HG03045 (cell line): ENCODE measurements around the gene LNX1.

Source experiments
- ATAC-seq: cut with Tn5 transposase; IDR thresholded peaks from one replicate; pipeline ENCODE4 v1.9.1; 2021; ENCODE audit warnings: mild to moderate bottlenecking, moderate library complexity; ENCODE audit not compliant: unreplicated experiment

Gene LNX1

GRCh38 chr4:53501561-53501960 lies 89.7 kb downstream of the LNX1 start:
- ATAC-seq: no peak

- ATAC-seq: no peak
These were observed 90.7 kb downstream of the LNX1 start for GRCh38 chr4:53500546-53500945.

- ATAC-seq: no peak
These were observed 91.5 kb downstream of the LNX1 start for GRCh38 chr4:53499791-53500190.

GRCh38 chr4:53498706-53499105 lies 92.6 kb downstream of the LNX1 start:
- no peak for ATAC-seq

- ATAC-seq: no peak
These were observed 93.6 kb downstream of the LNX1 start for GRCh38 chr4:53497487-53498244.

GRCh38 chr4:53494851-53495250 lies 96.4 kb downstream of the LNX1 start:
- ATAC-seq: no peak

GRCh38 chr4:53490965-53491622 lies 100.2 kb downstream of the LNX1 start:
- ATAC-seq: no peak

- ATAC-seq: no peak
These were observed 100.9 kb downstream of the LNX1 start for GRCh38 chr4:53490161-53490956.

GRCh38 chr4:53489279-53489889 lies 101.9 kb downstream of the LNX1 start:
- ATAC-seq: no peak

GRCh38 chr4:53487766-53488165 lies 103.5 kb downstream of the LNX1 start:
- no peak for ATAC-seq

GRCh38 chr4:53485658-53486040 lies 105.6 kb downstream of the LNX1 start:
- ATAC-seq: no peak

GRCh38 chr4:53484911-53485657 lies 106.2 kb downstream of the LNX1 start:
- no peak for ATAC-seq

GRCh38 chr4:53483250-53483649 lies 108.0 kb downstream of the LNX1 start:
- no peak for ATAC-seq

GRCh38 chr4:53481586-53481985 lies 109.7 kb downstream of the LNX1 start:
- ATAC-seq: no peak

- ATAC-seq: no peak
These were observed 110.4 kb downstream of the LNX1 start for GRCh38 chr4:53480909-53481308.

- no peak for ATAC-seq
These were observed 111.4 kb downstream of the LNX1 start for GRCh38 chr4:53479736-53480525.

- ATAC-seq: no peak
These were observed 112.4 kb downstream of the LNX1 start for GRCh38 chr4:53478671-53479456.

- ATAC-seq: no peak
These were observed 113.7 kb downstream of the LNX1 start for GRCh38 chr4:53477636-53478035.

- no peak for ATAC-seq
These were observed 114.2 kb downstream of the LNX1 start for GRCh38 chr4:53477038-53477565.
